B cell (primary cell): ENCODE data around the gene ATP13A5. TPM values are rescaled to one million over a fixed set of nuclear protein-coding genes. Genes with fewer than 3 reads are reported as not detected.

Experiments used
- ATAC-seq: fragments of 200-7000 bp; cut with Tn5 transposase; one replicate; pipeline ENCODE4 v1.10.0; 2021; ENCODE audit warnings: low read depth, mild to moderate bottlenecking, moderate number of reproducible peaks, moderate library complexity
- CTCF ChIA-PET: fragments of 350-600 bp; sonication (Branson Sonifier 250); formaldehyde crosslinking; loops from one replicate; lab custom pipeline; 2021; ENCODE audit warnings: antibody characterized with exemption, inconsistent platforms; lab: Charles Lee
- POLR2A ChIA-PET: fragments of 350-600 bp; sonication (Branson Sonifier 250); formaldehyde crosslinking; loops from one replicate; lab custom pipeline; 2021; ENCODE audit warnings: antibody characterized with exemption; lab: Charles Lee
- DNase-seq: peaks from one replicate; pipeline ENCODE4 v3.0.0; 2013
- H2AFZ ChIP-seq: 2 replicates; pipeline ENCODE4 v1.6.1; 2012; ENCODE audit warnings: mild to moderate bottlenecking, low read depth, low read length; ENCODE audit not compliant: insufficient read depth, poor library complexity, severe bottlenecking
- H3K27ac ChIP-seq, 2 donors: 1 replicate in 1 of 2; 2 replicates in 1 of 2; pipeline ENCODE4 v1.5.1; 2012 to 2013; ENCODE audit warnings: low read length in 2 of 2, mild to moderate bottlenecking in 2 of 2, moderate library complexity in 1 of 2
- H3K27me3 ChIP-seq, 4 experiments: fragments of 200-600 bp in 1 of 4; sonication (generic) in 1 of 4; replicated peaks in 1 of 4; 1 replicate in 2 of 4; 2 replicates in 2 of 4; pipeline versions ENCODE4 v1.6.1 to v1.7.0; 2013 to 2016; ENCODE audit warnings: low read length in 3 of 4, mild to moderate bottlenecking in 2 of 4, mixed read lengths in 1 of 4, moderate library complexity in 1 of 4; ENCODE audit not compliant: insufficient read depth in 4 of 4, control insufficient read depth in 3 of 4; ENCODE audit errors: control extremely low read depth in 1 of 4
- H3K36me3 ChIP-seq, 2 experiments: replicated peaks in 1 of 2; 1 replicate in 1 of 2; 2 replicates in 1 of 2; pipeline versions ENCODE4 v1.6.1 to v1.7.1; 2013; ENCODE audit warnings: low read length in 1 of 2; ENCODE audit not compliant: insufficient read depth in 2 of 2, control insufficient read depth in 1 of 2; ENCODE audit errors: control extremely low read depth in 1 of 2, extremely low read depth in 1 of 2
- H3K4me1 ChIP-seq, 2 donors: fragments of 200-600 bp in 1 of 2; sonication (generic) in 1 of 2; 1 replicate in 1 of 2; 2 replicates in 1 of 2; pipeline versions ENCODE4 v1.5.1 to v1.6.1; 2013 to 2017; ENCODE audit warnings: low read length in 2 of 2; ENCODE audit not compliant: control insufficient read depth in 2 of 2, insufficient read depth in 2 of 2
- H3K4me2 ChIP-seq: replicated peaks from 2 replicates; pipeline ENCODE3; 2012; ENCODE audit warnings: mild to moderate bottlenecking, low read depth, low read length; ENCODE audit not compliant: poor library complexity, severe bottlenecking
- H3K4me3 ChIP-seq, 5 experiments: fragments of 200-600 bp in 1 of 5; sonication (generic) in 1 of 5; 1 replicate in 3 of 5; 2 replicates in 2 of 5; pipeline versions ENCODE4 v1.5.1 to v1.7.0; 2011 to 2016; ENCODE audit warnings: low read length in 4 of 5, mild to moderate bottlenecking in 4 of 5, low read depth in 2 of 5, control low read depth in 1 of 5, moderate library complexity in 1 of 5; ENCODE audit not compliant: insufficient read depth in 1 of 5; ENCODE audit errors: control extremely low read depth in 1 of 5, extremely low read depth in 1 of 5
- H3K79me2 ChIP-seq: fragments of 200-600 bp; sonication (generic); one replicate; pipeline ENCODE4 v1.6.0; 2016; ENCODE audit warnings: low read length; ENCODE audit not compliant: control insufficient read depth, insufficient read depth
- H3K9ac ChIP-seq: fragments of 200-600 bp; sonication (generic); 2 replicates; pipeline ENCODE4 v1.6.1; 2017; ENCODE audit warnings: mild to moderate bottlenecking, low read length, moderate library complexity
- H3K9me3 ChIP-seq, 3 donors: one replicate each; pipeline versions ENCODE4 v1.6.1 to v1.7.1; 2013; ENCODE audit warnings: low read length in 2 of 3; ENCODE audit not compliant: control insufficient read depth in 2 of 3, insufficient read depth in 1 of 3; ENCODE audit errors: control extremely low read depth in 1 of 3
- H4K20me1 ChIP-seq: 2 replicates; pipeline ENCODE4 v1.6.0; 2012; ENCODE audit warnings: mild to moderate bottlenecking, low read length; ENCODE audit not compliant: insufficient read depth, control insufficient read depth, poor library complexity, severe bottlenecking
- H3K27ac Mint-ChIP-seq: one replicate; pipeline ENCODE4 v1.8.0; 2021; ENCODE audit warnings: mixed read lengths
- H3K27me3 Mint-ChIP-seq: one replicate; pipeline ENCODE4 v1.8.0; 2021; ENCODE audit warnings: mixed read lengths
- H3K4me1 Mint-ChIP-seq: one replicate; pipeline ENCODE4 v1.8.0; 2021; ENCODE audit warnings: mixed read lengths
- H3K4me3 Mint-ChIP-seq: one replicate; pipeline ENCODE4 v1.8.0; 2021; ENCODE audit warnings: mixed read lengths
- H3K9me3 Mint-ChIP-seq: one replicate; pipeline ENCODE4 v1.8.0; 2022; ENCODE audit warnings: mixed read lengths; ENCODE audit not compliant: insufficient read depth
- CTCF ChIP-seq: fragments of 200-600 bp; IDR thresholded peaks from one replicate; pipeline ENCODE4 v1.8.0; 2022; ENCODE audit warnings: antibody characterized with exemption, mild to moderate bottlenecking
- EZH2 ChIP-seq: IDR thresholded peaks from 2 replicates; pipeline ENCODE4 v1.6.1; 2012; ENCODE audit warnings: borderline replicate concordance, low read depth, mild to moderate bottlenecking, moderate library complexity, low read length; ENCODE audit not compliant: insufficient read depth, poor library complexity, severe bottlenecking
- WGBS: methylation state at CpG from one replicate; pipeline ENCODE4 v1.1.5; 2013; ENCODE audit warnings: missing lambda C conversion rate; ENCODE audit not compliant: insufficient coverage; 5-methylcytosine and 5-hydroxymethylcytosine counted together
- intact Hi-C: fragments of 100-400 bp; cut with micrococcal nuclease; formaldehyde crosslinking; loops from one replicate; pipeline ENCODE4 v1.10.0; 2022
- polyA plus RNA-seq: library from polyadenylated mRNA; depleted of rRNA; stranded (reverse); fragments of >200 nt; gene quantifications from 2 replicates; pipeline ENCODE4 v1.2.3, GENCODE V29; 2012
- total RNA-seq, 2 donors: library from RNA; stranded (reverse); fragments of 120-200 nt in 1 of 2; gene quantifications; 1 replicate in 1 of 2; 2 replicates in 1 of 2; pipeline versions ENCODE4 v1.2.3 to v1.2.4, GENCODE V29; 2013 to 2022

The ATP13A5 gene
- total and polyA plus RNA-seq, 2 donors (not counting 1 experiment from before 2014, with no cell fraction given): 0.12 TPM; not detected in 1

GRCh38 chr3:193367868-193368267 is 10.7 kb downstream of the ATP13A5 start:
- no peak overlapping the region for H2AFZ ChIP-seq
- Mint-ChIP-seq H3K4me1 (no peaks in the 10 kb centered on the region), H3K4me3 (no peak overlapping the region), H3K9me3 (no peaks in the 10 kb centered on the region), H3K27ac (no peak overlapping the region), H3K27me3 (peaks cover 14% of the 10 kb centered on the region)
- DNase-seq: no peak
- ChIA-PET POLR2A (no interaction called here), CTCF (no interaction called here)
- ATAC-seq: no peak
- H3K4me2 ChIP-seq: no peak overlapping the region
- H3K4me1 ChIP-seq: no peaks in the 10 kb centered on the region
- no peak for TF ChIP-seq CTCF
- no peak for TF ChIP-seq EZH2
- no peak overlapping the region for H3K4me3 ChIP-seq
- H3K9ac ChIP-seq: no peak overlapping the region
- WGBS: no CpG with 5 or more reads among the region's 1 CpG
- H3K36me3 ChIP-seq: no peaks in the 10 kb centered on the region
- no peak overlapping the region for H3K27ac ChIP-seq
- intact Hi-C loops: no loop called here
- H3K9me3 ChIP-seq: no peaks in the 10 kb centered on the region
- H3K27me3 ChIP-seq: no peaks in the 10 kb centered on the region
- H3K79me2 ChIP-seq: no peaks in the 10 kb centered on the region
- no peaks in the 10 kb centered on the region for H4K20me1 ChIP-seq

- Mint-ChIP-seq H3K4me3 (no peak overlapping the region), H3K9me3 (no peaks in the 10 kb centered on the region), H3K27me3 (peaks cover 15% of the 10 kb centered on the region), H3K27ac (no peak overlapping the region), H3K4me1 (no peaks in the 10 kb centered on the region)
- Histone ChIP-seq H2AFZ (no peak overlapping the region), H3K4me3 (no peak overlapping the region), H3K36me3 (no peaks in the 10 kb centered on the region), H4K20me1 (no peaks in the 10 kb centered on the region), H3K9ac (no peak overlapping the region), H3K9me3 (no peaks in the 10 kb centered on the region), H3K79me2 (no peaks in the 10 kb centered on the region), H3K27me3 (no peaks in the 10 kb centered on the region), H3K27ac (no peak overlapping the region), H3K4me1 (no peaks in the 10 kb centered on the region), H3K4me2 (no peak overlapping the region)
- DNase-seq: no peak
- no peak for ATAC-seq
- ChIA-PET CTCF (no interaction called here), POLR2A (no interaction called here)
- WGBS: 88% methylated on average over 1 of the region's 3 CpGs
- no peak for TF ChIP-seq EZH2
- no peak for TF ChIP-seq CTCF
- intact Hi-C loops: no loop called here
These were observed 21.3 kb downstream of the ATP13A5 start for GRCh38 chr3:193357291-193357690.
